H9 (cell line): ENCODE results near the gene ATP8B4. TPM values are rescaled to one million over a fixed set of nuclear protein-coding genes. Genes with fewer than 3 reads are reported as not detected.

Source experiments
- DNase-seq: peaks from one replicate; pipeline ENCODE4 v3.0.0-alpha.2; 2017
- H2AFZ ChIP-seq: one replicate; pipeline ENCODE4 v1.6.1; 2013; ENCODE audit warnings: mild to moderate bottlenecking, low read length, control low read depth, moderate library complexity
- H2AK5ac ChIP-seq: 2 replicates; pipeline ENCODE4 v1.6.1; 2013; ENCODE audit warnings: low read length, control low read depth, mixed read lengths; ENCODE audit not compliant: insufficient read length
- H2BK120ac ChIP-seq: one replicate; pipeline ENCODE4 v1.6.1; 2013; ENCODE audit warnings: low read depth, mild to moderate bottlenecking, low read length, control low read depth, inconsistent platforms; ENCODE audit not compliant: poor library complexity, severe bottlenecking
- H2BK12ac ChIP-seq: 2 replicates; pipeline ENCODE4 v1.6.1; 2013; ENCODE audit warnings: low read length, control low read depth, mixed read lengths, low read depth; ENCODE audit not compliant: insufficient read length
- H2BK15ac ChIP-seq: 2 replicates; pipeline ENCODE4 v1.6.1; 2013; ENCODE audit warnings: low read depth, low read length, control low read depth
- H2BK20ac ChIP-seq: one replicate; pipeline ENCODE4 v1.6.1; 2013; ENCODE audit warnings: low read depth, mild to moderate bottlenecking, low read length, control low read depth, inconsistent platforms; ENCODE audit not compliant: poor library complexity, severe bottlenecking
- H2BK5ac ChIP-seq: 2 replicates; pipeline ENCODE4 v1.6.1; 2013; ENCODE audit warnings: low read length, control low read depth, mixed read lengths; ENCODE audit not compliant: insufficient read length
- H3K14ac ChIP-seq: 2 replicates; pipeline ENCODE4 v1.6.1; 2013; ENCODE audit warnings: low read length, control low read depth; ENCODE audit not compliant: insufficient read depth
- H3K18ac ChIP-seq: 2 replicates; pipeline ENCODE4 v1.6.1; 2013; ENCODE audit warnings: low read depth, mild to moderate bottlenecking, mixed read lengths, low read length, control low read depth; ENCODE audit not compliant: insufficient read length
- H3K23ac ChIP-seq: 2 replicates; pipeline ENCODE4 v1.6.1; 2013; ENCODE audit warnings: low read length, control low read depth, mixed read lengths, low read depth; ENCODE audit not compliant: insufficient read length
- H3K23me2 ChIP-seq: 2 replicates; pipeline ENCODE4 v1.6.1; 2013; ENCODE audit warnings: low read depth, mild to moderate bottlenecking, mixed read lengths, low read length, control low read depth; ENCODE audit not compliant: insufficient read length, poor library complexity, severe bottlenecking
- H3K27ac ChIP-seq: 2 replicates; pipeline ENCODE4 v1.5.1; 2013; ENCODE audit warnings: low read length, control low read depth, mixed read lengths, low read depth; ENCODE audit not compliant: insufficient read length
- H3K27me3 ChIP-seq: 2 replicates; pipeline ENCODE4 v1.6.1; 2013; ENCODE audit warnings: low read length, control low read depth, inconsistent platforms; ENCODE audit not compliant: insufficient read depth
- H3K4ac ChIP-seq: 2 replicates; pipeline ENCODE4 v1.6.1; 2013; ENCODE audit warnings: low read depth, mild to moderate bottlenecking, control low read depth, inconsistent platforms, low read length, moderate library complexity
- H3K4me1 ChIP-seq: 2 replicates; pipeline ENCODE4 v1.6.1; 2013; ENCODE audit warnings: low read length, control low read depth, inconsistent platforms; ENCODE audit not compliant: insufficient read depth
- H3K4me2 ChIP-seq: 2 replicates; pipeline ENCODE4 v1.6.1; 2013; ENCODE audit warnings: low read length, control low read depth, mixed read lengths; ENCODE audit not compliant: insufficient read length, insufficient read depth
- H3K56ac ChIP-seq: 2 replicates; pipeline ENCODE4 v1.6.1; 2013; ENCODE audit warnings: low read depth, mild to moderate bottlenecking, mixed read lengths, low read length, control low read depth; ENCODE audit not compliant: insufficient read length
- H3K79me1 ChIP-seq: 2 replicates; pipeline ENCODE4 v1.6.1; 2013; ENCODE audit warnings: low read depth, mild to moderate bottlenecking, moderate library complexity, low read length, control low read depth, inconsistent platforms; ENCODE audit not compliant: insufficient read depth, poor library complexity, severe bottlenecking
- H3K79me2 ChIP-seq: 2 replicates; pipeline ENCODE4 v1.6.1; 2013; ENCODE audit warnings: low read length, control low read depth, inconsistent platforms; ENCODE audit not compliant: insufficient read depth
- H3K9ac ChIP-seq: 2 replicates; pipeline ENCODE4 v1.6.1; 2013; ENCODE audit warnings: low read length, control low read depth, mixed read lengths; ENCODE audit not compliant: insufficient read length; ENCODE audit errors: extremely low read depth
- H3K9me3 ChIP-seq: one replicate; pipeline ENCODE4 v1.6.1; 2013; ENCODE audit warnings: low read depth, low read length, inconsistent platforms; ENCODE audit not compliant: control insufficient read depth
- H3T11ph ChIP-seq: one replicate; pipeline ENCODE4 v1.6.1; 2013; ENCODE audit warnings: mild to moderate bottlenecking, low read length, control low read depth, inconsistent platforms
- H4K20me1 ChIP-seq: one replicate; pipeline ENCODE4 v1.6.1; 2013; ENCODE audit not compliant: control insufficient read depth, insufficient read length, insufficient read depth
- H4K5ac ChIP-seq: 2 replicates; pipeline ENCODE4 v1.6.1; 2013; ENCODE audit warnings: low read depth, mild to moderate bottlenecking, mixed read lengths, low read length, control low read depth; ENCODE audit not compliant: insufficient read length
- H4K8ac ChIP-seq: replicated peaks from 2 replicates; pipeline ENCODE4 v1.6.1; 2013; ENCODE audit warnings: low read length, control low read depth, mixed read lengths, low read depth; ENCODE audit not compliant: insufficient read length
- H4K91ac ChIP-seq: 2 replicates; pipeline ENCODE4 v1.6.1; 2013; ENCODE audit warnings: low read depth, mild to moderate bottlenecking, moderate library complexity, mixed read lengths, low read length, control low read depth; ENCODE audit not compliant: insufficient read length
- H3K27ac Mint-ChIP-seq, 3 experiments: 2 replicates in 2 of 3; 3 replicates in 1 of 3; pipeline ENCODE4 v1.8.0; 2020 to 2021; ENCODE audit warnings: mixed read lengths in 3 of 3, mild to moderate bottlenecking in 1 of 3, moderate library complexity in 1 of 3
- H3K27me3 Mint-ChIP-seq: 2 replicates; pipeline ENCODE4 v1.8.0; 2021; ENCODE audit warnings: low read depth, mild to moderate bottlenecking, moderate library complexity, mixed read lengths
- H3K36me3 Mint-ChIP-seq, 3 experiments: 2 replicates in 2 of 3; 3 replicates in 1 of 3; pipeline ENCODE4 v1.8.0; 2020 to 2021; ENCODE audit warnings: low read depth in 3 of 3, mixed read lengths in 3 of 3; ENCODE audit not compliant: insufficient read depth in 1 of 3
- H3K4me1 Mint-ChIP-seq, 2 experiments: 2 replicates each; pipeline ENCODE4 v1.8.0; 2020; ENCODE audit warnings: mixed read lengths in 2 of 2
- H3K4me3 Mint-ChIP-seq, 2 experiments: 2 replicates in 1 of 2; 3 replicates in 1 of 2; pipeline ENCODE4 v1.8.0; 2020 to 2021; ENCODE audit warnings: mild to moderate bottlenecking in 2 of 2, mixed read lengths in 2 of 2, moderate library complexity in 1 of 2
- H3K9me3 Mint-ChIP-seq, 2 experiments: 2 replicates in 1 of 2; 3 replicates in 1 of 2; pipeline ENCODE4 v1.8.0; 2020; ENCODE audit warnings: mild to moderate bottlenecking in 2 of 2, mixed read lengths in 2 of 2, moderate library complexity in 1 of 2
- CTCF ChIP-seq: fragments of 200-600 bp; sonication (generic); conservative IDR thresholded peaks from 3 replicates; pipeline ENCODE4 v1.8.0; 2021; ENCODE audit warnings: antibody characterized with exemption, mild to moderate bottlenecking
- WGBS: extraction: QIAGEN DNeasy Blood & Tissue Kit; methylation state at CpG from one replicate; pipeline ENCODE4 v1.1.7; 2013; ENCODE audit warnings: missing lambda C conversion rate, low lambda C conversion rate, mixed read lengths; ENCODE audit not compliant: insufficient read length; ENCODE audit errors: extremely low coverage; 5-methylcytosine and 5-hydroxymethylcytosine counted together
- total RNA-seq: library from RNA; stranded (reverse); gene quantifications from 2 replicates; pipeline ENCODE4 v1.2.1, GENCODE V29; 2021

ATP8B4 gene
- total RNA-seq, 1 experiment from 2014 or later: 0.52 TPM

- Histone ChIP-seq H3K18ac (no peak overlapping the region), H3K14ac (no peak overlapping the region), H2AK5ac (no peak overlapping the region), H4K5ac (no peak overlapping the region), H2BK12ac (no peak overlapping the region), H3K4me1 (peaks cover 2% of the 10 kb centered on the region; the same call in 1 of the 2 replicates), H3K56ac (no peak overlapping the region), H4K91ac (no peak overlapping the region), H3K23me2 (no peaks in the 10 kb centered on the region), H3K23ac (no peak overlapping the region), H3K4me2 (no peak overlapping the region), H4K8ac (no peak overlapping the region), H4K20me1 (no peaks in the 10 kb centered on the region), H3K27me3 (no peaks in the 10 kb centered on the region), H3K4ac (no peak overlapping the region), H2BK5ac (no peak overlapping the region), H3K79me2 (no peaks in the 10 kb centered on the region), H3K9ac (no peak overlapping the region), H2BK15ac (no peak overlapping the region), H3K27ac (no peak overlapping the region), H3K9me3 (no peaks in the 10 kb centered on the region), H3K79me1 (no peaks in the 10 kb centered on the region), H2BK120ac (no peak overlapping the region), H2BK20ac (no peak overlapping the region), H3T11ph (no peak overlapping the region), H2AFZ (no peak overlapping the region)
- H3K27ac Mint-ChIP-seq: peak overlapping the region in 1 of 3 experiments; percentile 46; a peak in 1 of 7 replicates
- H3K36me3 Mint-ChIP-seq: 0 out of 7 replicates have a peak, but pooled peaks cover 0 to 4% (median 0%) of the 10 kb centered on the region in 3 experiments
- no peaks in the 10 kb centered on the region for H3K9me3 Mint-ChIP-seq
- no peak for DNase-seq
- no peaks in the 10 kb centered on the region for H3K27me3 Mint-ChIP-seq
- peaks cover 18% of the 10 kb centered on the region in 2 experiments for H3K4me1 Mint-ChIP-seq
- WGBS: no CpG with 5 or more reads among the region's 5 CpGs
- TF ChIP-seq CTCF: no peak
- no peak overlapping the region for H3K4me3 Mint-ChIP-seq
Measured at GRCh38 chr15:49877873-49878521, 241.0 kb downstream of the ATP8B4 start.
